Fibroblast of pulmonary artery (primary cell): ENCODE results near the gene SERPINE2.

Experiments used
- DNase-seq: peaks from one replicate; pipeline ENCODE4 v3.0.0-alpha.2; 2010; ENCODE audit warnings: low read depth
- H3K4me3 ChIP-seq: replicated peaks from 2 replicates; pipeline ENCODE4 v1.5.1; 2011; ENCODE audit warnings: low read depth, mild to moderate bottlenecking, control low read depth, low read length, moderate library complexity
- TF ChIP-seq, protein P1 (sequence below): IDR thresholded peaks from 2 replicates; pipeline ENCODE4 v1.5.1; 2011; ENCODE audit warnings: mild to moderate bottlenecking, control low read depth, low read length, inconsistent platforms; ENCODE audit errors: missing control alignments

Gene SERPINE2

GRCh38 chr2:224046752-224047151 is 7.7 kb upstream of the SERPINE2 start:
- H3K4me3 ChIP-seq = no peak overlapping the region
- no peak for DNase-seq
- TF ChIP-seq, protein P1, sequence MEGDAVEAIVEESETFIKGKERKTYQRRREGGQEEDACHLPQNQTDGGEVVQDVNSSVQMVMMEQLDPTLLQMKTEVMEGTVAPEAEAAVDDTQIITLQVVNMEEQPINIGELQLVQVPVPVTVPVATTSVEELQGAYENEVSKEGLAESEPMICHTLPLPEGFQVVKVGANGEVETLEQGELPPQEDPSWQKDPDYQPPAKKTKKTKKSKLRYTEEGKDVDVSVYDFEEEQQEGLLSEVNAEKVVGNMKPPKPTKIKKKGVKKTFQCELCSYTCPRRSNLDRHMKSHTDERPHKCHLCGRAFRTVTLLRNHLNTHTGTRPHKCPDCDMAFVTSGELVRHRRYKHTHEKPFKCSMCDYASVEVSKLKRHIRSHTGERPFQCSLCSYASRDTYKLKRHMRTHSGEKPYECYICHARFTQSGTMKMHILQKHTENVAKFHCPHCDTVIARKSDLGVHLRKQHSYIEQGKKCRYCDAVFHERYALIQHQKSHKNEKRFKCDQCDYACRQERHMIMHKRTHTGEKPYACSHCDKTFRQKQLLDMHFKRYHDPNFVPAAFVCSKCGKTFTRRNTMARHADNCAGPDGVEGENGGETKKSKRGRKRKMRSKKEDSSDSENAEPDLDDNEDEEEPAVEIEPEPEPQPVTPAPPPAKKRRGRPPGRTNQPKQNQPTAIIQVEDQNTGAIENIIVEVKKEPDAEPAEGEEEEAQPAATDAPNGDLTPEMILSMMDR = no peak

- peak; percentile 70 for DNase-seq
- TF ChIP-seq, protein P1 = no peak
- H3K4me3 ChIP-seq = no peak overlapping the region
Observed at GRCh38 chr2:224042191-224042696, 3.2 kb upstream of the SERPINE2 start.

- TF ChIP-seq, protein P1 = no peak
- DNase-seq = no peak
- no peak overlapping the region for H3K4me3 ChIP-seq
Observed at GRCh38 chr2:224041554-224041953, 2.5 kb upstream of the SERPINE2 start.

DNA sequence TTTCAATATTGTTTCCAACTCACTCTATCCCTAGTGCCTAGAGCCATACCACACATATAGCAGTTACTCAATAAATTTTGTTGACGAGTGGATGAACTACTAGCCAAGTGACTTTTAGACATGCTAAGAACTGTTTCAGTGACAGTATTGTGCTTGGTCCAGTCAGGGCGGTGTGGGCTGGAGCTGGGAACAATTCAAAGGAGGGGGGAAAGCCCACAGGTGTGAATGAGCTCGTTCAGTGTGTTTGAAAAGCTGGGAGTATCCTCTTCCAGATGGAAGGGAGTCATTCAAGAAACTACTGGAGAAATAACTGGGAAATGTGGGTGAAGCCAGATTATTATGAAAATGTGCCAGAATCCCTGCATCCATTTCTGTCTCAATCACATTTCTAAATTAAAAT is 1.7 kb upstream of the SERPINE2 start:
- H3K4me3 ChIP-seq = no peak overlapping the region
- TF ChIP-seq, protein P1 = no peak
- no peak for DNase-seq

GRCh38 chr2:224039770-224040440 is 819 bp upstream of the SERPINE2 start:
- TF ChIP-seq, protein P1 = no peak
- no peak for DNase-seq
- peak overlapping the region; percentile 78 for H3K4me3 ChIP-seq

DNA sequence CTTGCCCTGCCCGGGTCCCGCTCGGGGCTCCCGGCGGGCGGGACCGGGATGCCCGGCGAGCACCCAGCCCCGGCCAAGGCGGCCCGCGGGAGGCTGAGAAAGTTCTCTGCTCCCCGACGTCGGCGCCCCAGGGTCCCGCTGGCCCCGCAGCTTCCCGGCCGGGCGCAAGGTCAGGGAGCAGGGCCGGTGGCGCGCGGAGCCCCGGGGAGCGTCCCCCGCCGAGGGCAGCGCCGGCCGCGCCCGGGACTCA is 331 bp downstream of the SERPINE2 start:
- peak overlapping the region; percentile 78 for H3K4me3 ChIP-seq
- TF ChIP-seq, protein P1 = no peak
- DNase-seq = no peak
